Uterine smooth muscle cell (primary cell): Measurements from ENCODE around the gene PARK7. TPM values are rescaled to one million over a fixed set of nuclear protein-coding genes. Genes with fewer than 3 reads are reported as not detected.

Experiments used
- total RNA-seq: library from RNA; depleted of rRNA; stranded (reverse); fragments of >200 nt; gene quantifications from 2 replicates; pipeline ENCODE4 v1.2.3, GENCODE V29; 2014

Gene PARK7
- 275 and 334 TPM in 2 replicates for total RNA-seq

GRCh38 chr1:7961216-7962013 is at the start of gene PARK7:
PARK7 (plus strand) TSS chr1:7961711; CDS start chr1:7962786, 1,075 bp downstream.

DNA sequence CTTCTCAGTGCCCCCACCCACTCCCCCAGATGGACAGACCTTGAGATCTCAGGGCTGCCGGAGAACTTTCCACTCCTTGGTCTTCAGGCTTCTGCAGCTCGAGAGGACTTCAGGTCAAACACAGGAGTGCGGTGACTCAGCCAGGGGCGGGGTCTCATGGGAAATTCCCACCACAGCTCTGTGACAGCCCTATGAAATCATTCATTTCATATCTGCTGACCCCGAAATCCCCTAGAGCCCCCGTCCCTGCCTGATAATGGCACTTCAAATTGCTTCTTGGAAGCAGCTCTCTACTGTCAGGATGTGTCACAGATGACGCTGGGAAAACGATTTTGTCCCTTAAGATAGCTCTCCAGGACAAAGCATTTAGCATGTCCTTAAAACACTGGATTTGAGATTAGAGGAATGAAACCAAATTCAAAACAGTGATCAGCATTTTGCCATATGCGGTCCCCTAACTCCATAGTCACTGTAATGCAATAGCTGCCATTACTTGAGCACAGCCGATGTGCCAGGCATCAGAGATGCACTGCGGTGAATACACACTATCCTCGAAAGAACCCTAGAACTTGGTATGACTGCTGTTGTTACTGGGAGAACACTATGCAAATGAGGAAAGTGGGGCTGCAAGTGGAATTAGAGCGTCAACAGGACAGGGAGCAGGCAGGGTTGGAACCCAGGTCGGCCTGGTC is 20.6 kb upstream of the PARK7 start, which contains the start of gene TNFRSF9:
TNFRSF9 (minus strand) TSS at position 95 of the 692 bp plus-strand sequence. CDS start 845 bp downstream, outside the sequence.

DNA sequence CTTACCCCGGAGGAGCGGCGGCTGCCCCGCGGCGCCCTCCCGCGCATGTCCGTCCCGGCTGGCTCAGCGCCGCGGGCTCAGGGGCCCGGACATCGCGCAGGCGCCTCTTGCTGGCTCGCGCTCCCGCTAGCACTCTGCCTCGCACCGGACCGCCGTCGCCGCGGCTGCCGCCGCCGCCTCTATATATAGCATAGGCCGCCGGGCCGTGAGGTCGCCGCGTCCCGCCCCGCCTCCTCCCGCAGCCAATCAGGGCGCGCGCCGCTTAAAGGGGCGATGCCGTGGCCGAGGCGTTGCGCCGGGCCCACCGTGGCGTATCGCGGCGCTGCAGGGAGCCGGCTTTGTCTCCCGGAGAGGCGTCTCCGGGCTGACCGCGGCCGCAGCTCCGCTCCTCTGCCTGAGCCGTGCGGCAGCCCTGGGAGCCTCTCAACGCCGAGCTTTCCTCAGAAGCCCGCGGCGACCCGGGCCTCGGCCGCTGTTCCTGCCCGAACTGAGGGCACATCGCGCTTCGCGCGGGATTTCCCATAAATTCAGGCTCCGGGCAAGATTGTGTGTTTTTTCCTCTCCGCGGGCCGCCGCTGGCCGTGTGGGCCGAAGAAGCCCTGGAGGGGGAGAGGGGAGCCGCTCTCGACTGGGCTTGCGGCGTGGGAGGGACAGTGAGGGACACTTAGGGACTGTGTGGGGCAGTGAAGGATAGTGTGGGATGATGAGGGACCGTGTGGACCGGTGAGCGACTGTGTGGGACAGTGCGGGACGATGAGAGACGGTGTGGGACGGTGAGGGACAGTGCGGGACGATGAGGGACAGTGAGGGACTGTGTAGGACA is 64.9 kb downstream of the PARK7 start, which contains the start of gene ERRFI1:
ERRFI1 (minus strand) TSS at position 157 of the 823 bp plus-strand sequence. CDS start 10,690 bp downstream, outside the sequence.

Other genes starting within 250 kb of the PARK7 start
- 74.5 and 86.2 TPM in 2 replicates for gene VAMP3, start 190.4 kb upstream of the PARK7 start, total RNA-seq
- 8.7 and 9.2 TPM in 2 replicates for gene PER3, start 177.4 kb upstream of the PARK7 start, total RNA-seq
- gene UTS2, start 108.6 kb upstream of the PARK7 start, total RNA-seq: 0.12 TPM in 1 of 2 replicates, not detected in the other
- under 0.01 TPM in 1 of 2 replicates, not detected in the other for gene TNFRSF9, start 20.9 kb upstream of the PARK7 start, total RNA-seq
- gene ERRFI1, start 64.6 kb downstream of the PARK7 start, total RNA-seq: 42.6 and 78.2 TPM in 2 replicates